ENCODE results near the gene MAX. TPM values are rescaled to one million over a fixed set of nuclear protein-coding genes. Genes with fewer than 3 reads are reported as not detected.

The MAX gene
- total and polyA plus RNA-seq, 9 of the 15 experiments (the other 6 are each of a cell fraction or from before 2014, with no cell fraction given) = 15.4 to 96.5 (median 51.6) TPM

DNA sequence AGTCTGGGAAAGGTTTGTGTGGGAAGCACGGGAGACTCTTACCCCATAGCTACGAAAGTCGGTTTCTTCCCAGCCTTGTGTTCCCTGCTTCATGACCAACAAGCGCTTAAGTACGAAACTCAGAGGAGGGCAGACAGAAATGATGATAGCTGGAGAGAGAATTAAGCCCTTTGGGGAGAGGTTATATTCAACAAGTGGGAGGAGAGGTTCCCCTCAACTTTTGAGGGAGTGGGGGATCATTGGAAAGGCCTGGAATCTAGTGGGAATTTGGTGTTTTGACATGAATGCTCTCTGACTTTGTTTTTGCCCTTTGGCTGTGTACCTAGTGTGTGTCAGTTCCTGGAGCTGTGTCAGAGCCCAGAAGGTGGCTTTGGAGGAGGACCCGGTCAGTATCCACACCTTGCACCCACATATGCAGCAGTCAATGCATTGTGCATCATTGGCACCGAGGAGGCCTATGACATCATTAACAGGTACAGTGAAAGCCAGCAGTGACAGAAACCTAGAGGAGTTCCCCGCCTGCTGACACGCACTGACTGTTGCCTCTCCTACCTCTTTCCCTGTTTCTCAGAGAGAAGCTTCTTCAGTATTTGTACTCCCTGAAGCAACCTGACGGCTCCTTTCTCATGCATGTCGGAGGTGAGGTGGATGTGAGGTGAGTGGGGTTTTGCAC, 75.1 kb downstream of the MAX start (continued):
- TF ChIP-seq MIER1 (IDR thresholded peaks at IDR 0.05; ENCODE audit: low read depth) (no peak), IRF2 (CRISPR knock-in tag; IDR thresholded peaks at IDR 0.05) (no peak), KLF1 (tag; IDR thresholded peaks at IDR 0.05) (no peak), ZSCAN29 (IDR thresholded peaks at IDR 0.05) (no peak), NFYB (IDR thresholded peaks at IDR 0.05; ENCODE audit: extremely low read depth, insufficient read length) (no peak)

DNA sequence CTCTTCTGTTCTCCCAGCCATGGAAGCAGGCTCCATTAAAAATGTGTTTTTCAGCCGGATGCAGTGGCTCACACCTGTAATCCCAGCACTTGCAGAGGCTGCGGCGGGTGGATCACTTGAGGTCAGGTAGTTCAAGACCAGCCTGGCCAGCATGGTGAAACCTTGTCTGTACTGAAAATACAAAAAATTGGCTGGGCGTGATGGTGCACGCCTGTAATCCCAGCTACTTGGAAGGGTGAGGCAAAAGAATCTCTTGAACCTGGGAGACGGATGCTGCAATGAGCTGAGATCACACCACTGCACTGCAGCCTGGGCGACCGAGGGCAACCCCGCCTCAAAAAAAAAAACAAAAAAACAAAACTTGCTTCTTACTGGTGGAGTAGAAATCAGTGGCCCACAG, 75.8 kb downstream of the MAX start:
- Histone ChIP-seq H3K27ac (ENCODE audit: extremely low read depth, low read depth, low read length) (no peak overlapping the region), H2AFZ (ENCODE audit: low read depth, low read length) (no peak overlapping the region), H3K9ac (ENCODE audit: insufficient read depth in 1 of 2, low read depth in 2 of 2, low read length in 2 of 2) (no peak overlapping the region), H3K27me3 (ENCODE audit: control insufficient read depth in 2 of 2, insufficient read depth in 2 of 2, low read length in 2 of 2) (no peaks in the 10 kb centered on the region), H3K9me3 (replicated peaks; ENCODE audit: control insufficient read depth, insufficient read depth, low read depth, low read length) (no peaks in the 10 kb centered on the region), H3K4me2 (ENCODE audit: insufficient read depth, low read length) (no peak overlapping the region), H3K36me3 (ENCODE audit: control insufficient read depth, insufficient read depth, low read length) (peaks cover 27% of the 10 kb centered on the region; the same call in 2 of the 3 replicates), H3K9me1 (ENCODE audit: control insufficient read depth, insufficient read depth, low read length) (no peaks in the 10 kb centered on the region), H3K79me2 (ENCODE audit: control insufficient read depth, insufficient read depth, low read length) (no peaks in the 10 kb centered on the region), H3K4me3 (no peak overlapping the region), H4K20me1 (replicated peaks; ENCODE audit: control insufficient read depth, insufficient read depth, low read length) (no peaks in the 10 kb centered on the region), H3K4me1 (replicated peaks in 1 of 2; ENCODE audit: control insufficient read depth in 2 of 2, insufficient read depth in 2 of 2, low read length in 2 of 2) (no peaks in the 10 kb centered on the region)
- POLR2A ChIA-PET = interaction anchor here (0.7 kb wide), 1 partner anchor 133 kb away, joined by 5 read pairs; no protein-coding TSS in a partner anchor
- TF ChIP-seq, protein P1, sequence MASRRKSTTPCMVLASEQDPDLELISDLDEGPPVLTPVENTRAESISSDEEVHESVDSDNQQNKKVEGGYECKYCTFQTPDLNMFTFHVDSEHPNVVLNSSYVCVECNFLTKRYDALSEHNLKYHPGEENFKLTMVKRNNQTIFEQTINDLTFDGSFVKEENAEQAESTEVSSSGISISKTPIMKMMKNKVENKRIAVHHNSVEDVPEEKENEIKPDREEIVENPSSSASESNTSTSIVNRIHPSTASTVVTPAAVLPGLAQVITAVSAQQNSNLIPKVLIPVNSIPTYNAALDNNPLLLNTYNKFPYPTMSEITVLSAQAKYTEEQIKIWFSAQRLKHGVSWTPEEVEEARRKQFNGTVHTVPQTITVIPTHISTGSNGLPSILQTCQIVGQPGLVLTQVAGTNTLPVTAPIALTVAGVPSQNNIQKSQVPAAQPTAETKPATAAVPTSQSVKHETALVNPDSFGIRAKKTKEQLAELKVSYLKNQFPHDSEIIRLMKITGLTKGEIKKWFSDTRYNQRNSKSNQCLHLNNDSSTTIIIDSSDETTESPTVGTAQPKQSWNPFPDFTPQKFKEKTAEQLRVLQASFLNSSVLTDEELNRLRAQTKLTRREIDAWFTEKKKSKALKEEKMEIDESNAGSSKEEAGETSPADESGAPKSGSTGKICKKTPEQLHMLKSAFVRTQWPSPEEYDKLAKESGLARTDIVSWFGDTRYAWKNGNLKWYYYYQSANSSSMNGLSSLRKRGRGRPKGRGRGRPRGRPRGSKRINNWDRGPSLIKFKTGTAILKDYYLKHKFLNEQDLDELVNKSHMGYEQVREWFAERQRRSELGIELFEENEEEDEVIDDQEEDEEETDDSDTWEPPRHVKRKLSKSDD (conservative IDR thresholded peaks at IDR 0.05; ENCODE audit: low read length) = no peak
- TF ChIP-seq HEY1 (CRISPR knock-in tag; IDR thresholded peaks at IDR 0.05; ENCODE audit: borderline replicate concordance) (no peak), MBD2 (IDR thresholded peaks at IDR 0.05; ENCODE audit: borderline replicate concordance, low read depth) (no peak), ZSCAN32 (CRISPR knock-in tag; IDR thresholded peaks at IDR 0.05) (no peak), RBFOX2 (IDR thresholded peaks at IDR 0.05; ENCODE audit: low read depth, low read length) (no peak), SMC3 (conservative IDR thresholded peaks at IDR 0.05; ENCODE audit: insufficient read depth, low read depth, low read length) (no peak), COPS2 (conservative IDR thresholded peaks at IDR 0.05) (no peak), LEF1 (IDR thresholded peaks at IDR 0.05) (no peak)
- TF ChIP-seq, protein P2, sequence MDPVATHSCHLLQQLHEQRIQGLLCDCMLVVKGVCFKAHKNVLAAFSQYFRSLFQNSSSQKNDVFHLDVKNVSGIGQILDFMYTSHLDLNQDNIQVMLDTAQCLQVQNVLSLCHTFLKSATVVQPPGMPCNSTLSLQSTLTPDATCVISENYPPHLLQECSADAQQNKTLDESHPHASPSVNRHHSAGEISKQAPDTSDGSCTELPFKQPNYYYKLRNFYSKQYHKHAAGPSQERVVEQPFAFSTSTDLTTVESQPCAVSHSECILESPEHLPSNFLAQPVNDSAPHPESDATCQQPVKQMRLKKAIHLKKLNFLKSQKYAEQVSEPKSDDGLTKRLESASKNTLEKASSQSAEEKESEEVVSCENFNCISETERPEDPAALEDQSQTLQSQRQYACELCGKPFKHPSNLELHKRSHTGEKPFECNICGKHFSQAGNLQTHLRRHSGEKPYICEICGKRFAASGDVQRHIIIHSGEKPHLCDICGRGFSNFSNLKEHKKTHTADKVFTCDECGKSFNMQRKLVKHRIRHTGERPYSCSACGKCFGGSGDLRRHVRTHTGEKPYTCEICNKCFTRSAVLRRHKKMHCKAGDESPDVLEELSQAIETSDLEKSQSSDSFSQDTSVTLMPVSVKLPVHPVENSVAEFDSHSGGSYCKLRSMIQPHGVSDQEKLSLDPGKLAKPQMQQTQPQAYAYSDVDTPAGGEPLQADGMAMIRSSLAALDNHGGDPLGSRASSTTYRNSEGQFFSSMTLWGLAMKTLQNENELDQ (CRISPR knock-in tag; IDR thresholded peaks at IDR 0.05; ENCODE audit: borderline replicate concordance) = no peak
- FAIRE-seq = no peak
- BruUV-seq (replicated peaks) = no TSS peak
- ATAC-seq = no peak
- intact Hi-C loops (cut with micrococcal nuclease) = no loop called here
- in situ Hi-C loops (cut with MboI) = no loop called here
- DNase-seq (ENCODE audit: extremely low read depth in 1 of 4, low spot score in 3 of 4) = no peak
- 98% methylated on average over 8 of the region's 9 CpGs for WGBS (ENCODE audit: insufficient coverage, low coverage, missing lambda C conversion rate)
- CTCF ChIA-PET (ENCODE audit: low intra/inter-chr PET ratio) = no interaction called here

All from K562 (cell line).